H1 (cell line): ENCODE results near the gene DMXL1. TPM values are rescaled to one million over a fixed set of nuclear protein-coding genes. Genes with fewer than 3 reads are reported as not detected.

Source experiments
- BCL11A ChIP-seq, 2 experiments: IDR thresholded peaks; one replicate each; pipeline ENCODE4 v1.6.1; 2011; ENCODE audit warnings: low read depth in 2 of 2, low read length in 2 of 2, mild to moderate bottlenecking in 2 of 2
- CHD1 ChIP-seq: IDR thresholded peaks from 2 replicates; pipeline ENCODE4 v1.6.1; 2012; ENCODE audit warnings: low read depth, low read length, improper control_type of control experiment
- CHD7 ChIP-seq: fragments of 300-600 bp; sonication (generic); IDR thresholded peaks from 2 replicates; pipeline ENCODE4 v1.7.1; 2012; ENCODE audit warnings: low read length, moderate library complexity, mild to moderate bottlenecking, inconsistent platforms; ENCODE audit not compliant: insufficient replicate concordance
- GABPA ChIP-seq: IDR thresholded peaks from 2 replicates; pipeline ENCODE4 v1.6.1; 2011; ENCODE audit warnings: mild to moderate bottlenecking, low read length, moderate library complexity, borderline replicate concordance; ENCODE audit not compliant: insufficient read depth
- PHF8 ChIP-seq: fragments of 200-600 bp; sonication (generic); conservative IDR thresholded peaks from 2 replicates; pipeline ENCODE4 v1.7.1; 2012; ENCODE audit warnings: low read depth, mild to moderate bottlenecking, inconsistent platforms, low read length, moderate library complexity
- RFX5 ChIP-seq: IDR thresholded peaks from 2 replicates; pipeline ENCODE4 v1.6.1; 2011; ENCODE audit warnings: low read depth, low read length, improper control_type of control experiment, borderline replicate concordance
- polyA plus RNA-seq, 7 experiments: library from polyadenylated mRNA; depleted of rRNA in 3 of 7; stranded (reverse) in 5 of 7; unstranded in 2 of 7; fragments of >200 nt in 5 of 7; fragments of 200-250 nt in 2 of 7; gene quantifications; 1 replicate in 5 of 7; 2 replicates in 1 of 7; 4 replicates in 1 of 7; pipeline versions ENCODE4 v1.2.1 to v1.2.3, GENCODE V29; 2011 to 2013; ENCODE audit warnings: missing spikeins in 2 of 7, mixed read lengths in 2 of 7
- total RNA-seq: library from RNA; stranded (reverse); fragmentation: NEBNext Ultra II Directional; extraction: Animal tissue kit (Norgen Biotek cat#: 25700); gene quantifications from 2 replicates; pipeline ENCODE4 v1.2.1, GENCODE V29; 2021
- TF ChIP-seq, protein P1 (sequence below): IDR thresholded peaks from 2 replicates; pipeline ENCODE4 v1.6.1; 2012; ENCODE audit warnings: inconsistent platforms

The DMXL1 gene
- total and polyA plus RNA-seq, 2 of the 8 experiments (the other 6 are each of a cell fraction or from before 2014, with no cell fraction given): 10.1 to 43.9 TPM

DNA sequence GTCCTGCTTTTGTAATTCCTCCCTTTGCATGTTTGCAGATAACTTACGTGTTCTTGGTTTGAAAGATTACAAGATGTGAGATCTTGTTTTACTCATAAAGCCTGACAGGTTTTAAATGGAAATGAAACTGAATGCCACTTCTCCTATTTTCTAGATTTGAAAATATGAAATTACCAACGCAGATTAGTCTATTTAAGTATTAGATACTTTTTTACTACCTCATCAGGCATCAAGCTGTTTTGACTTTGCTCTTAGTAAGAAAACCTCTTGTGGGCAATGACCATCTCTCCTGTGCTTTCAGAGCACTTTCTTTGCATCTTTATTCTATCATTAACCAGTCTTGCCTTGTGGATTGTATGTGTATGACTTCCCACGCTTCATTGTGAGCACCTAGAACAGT lies 3.5 kb downstream of the DMXL1 start (continued):
- no peak for TF ChIP-seq BCL11A (IDR thresholded peaks at IDR 0.05; ENCODE audit: low read depth in 2 of 2, low read length in 2 of 2)
- TF ChIP-seq CHD7: no peak
- TF ChIP-seq RFX5: no peak
- TF ChIP-seq GABPA: no peak
- no peak for TF ChIP-seq CHD1
- TF ChIP-seq, protein P1, sequence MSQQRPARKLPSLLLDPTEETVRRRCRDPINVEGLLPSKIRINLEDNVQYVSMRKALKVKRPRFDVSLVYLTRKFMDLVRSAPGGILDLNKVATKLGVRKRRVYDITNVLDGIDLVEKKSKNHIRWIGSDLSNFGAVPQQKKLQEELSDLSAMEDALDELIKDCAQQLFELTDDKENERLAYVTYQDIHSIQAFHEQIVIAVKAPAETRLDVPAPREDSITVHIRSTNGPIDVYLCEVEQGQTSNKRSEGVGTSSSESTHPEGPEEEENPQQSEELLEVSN: no peak
- no peak for TF ChIP-seq PHF8
